HCT116 (cell line): ENCODE measurements around the gene NKX1-1. TPM values are rescaled to one million over a fixed set of nuclear protein-coding genes. Genes with fewer than 3 reads are reported as not detected.

Experiments
- ATAC-seq: fragments of 200-7000 bp; cut with Tn5 transposase; 2 replicates; pipeline ENCODE4 v1.9.1; 2020; ENCODE audit warnings: mild to moderate bottlenecking, moderate library complexity
- BruUV-seq: library from RNA; stranded (reverse); fragments of 400-500 nt; replicated peaks from 2 replicates; lab custom pipeline; 2021; lab: Mats Ljungman, UMichigan
- CTCF ChIA-PET: fragments of 300-600 bp; sonication (Branson Sonifier 250); formaldehyde crosslinking; loops from one replicate; lab custom pipeline; 2021; ENCODE audit warnings: antibody characterized with exemption; lab: Charles Lee
- POLR2A ChIA-PET: fragments of 300-600, 350-600 bp; sonication (Branson Sonifier 250); formaldehyde crosslinking; loops from one replicate; lab custom pipeline; 2021; ENCODE audit warnings: antibody characterized with exemption; lab: Charles Lee
- RAD21 ChIA-PET, 2 experiments: fragments of 300-600 bp; sonication (Branson Sonifier 250); formaldehyde crosslinking; loops; one replicate each; lab custom pipeline; 2023; ENCODE audit warnings: low total read pairs in 2 of 2; ENCODE audit not compliant: uncharacterized antibody in 2 of 2, unreplicated experiment in 2 of 2, low non-redundant PET in 1 of 2; lab: Charles Lee
- DNase-seq: peaks from one replicate; pipeline ENCODE4 v3.0.0-alpha.2; 2010; ENCODE audit warnings: low read depth, low spot score
- H2AFZ ChIP-seq: fragments of 200-600 bp; shearing (Covaris generic), sonication (generic); 2 replicates; pipeline ENCODE4 v1.6.1; 2017; ENCODE audit warnings: low read depth, mixed run types, mixed read lengths, antibody characterized with exemption, low read length; ENCODE audit not compliant: poor library complexity, severe bottlenecking
- H3K27ac ChIP-seq: 2 replicates; pipeline ENCODE4 v1.5.1; 2012; ENCODE audit warnings: low read depth, low read length
- H3K27me3 ChIP-seq: fragments of 200-600 bp; sonication (generic); 2 replicates; pipeline ENCODE4 v1.6.1; 2016; ENCODE audit warnings: mixed run types, low read length, mixed read lengths; ENCODE audit not compliant: insufficient read depth
- H3K36me3 ChIP-seq, 2 experiments: fragments of 200-500 bp in 1 of 2; fragments of 200-600 bp in 1 of 2; sonication (Bioruptor generic) in 1 of 2; sonication (generic) in 1 of 2; 2 replicates each; pipeline versions ENCODE4 v1.5.1 to v1.6.1; 2014 to 2016; ENCODE audit warnings: low read length in 2 of 2, inconsistent platforms in 1 of 2, mixed read lengths in 1 of 2, mixed run types in 1 of 2; ENCODE audit not compliant: insufficient read depth in 2 of 2, control insufficient read depth in 1 of 2
- H3K4me1 ChIP-seq, 2 experiments: fragments of 200-600 bp in 1 of 2; sonication (generic) in 1 of 2; 2 replicates each; pipeline versions ENCODE4 v1.5.1 to v1.6.1; 2012 to 2017; ENCODE audit warnings: low read length in 2 of 2, inconsistent platforms in 1 of 2, mild to moderate bottlenecking in 1 of 2, mixed read lengths in 1 of 2, mixed run types in 1 of 2, moderate library complexity in 1 of 2; ENCODE audit not compliant: insufficient read depth in 2 of 2, control insufficient read depth in 1 of 2
- H3K4me2 ChIP-seq: fragments of 200-600 bp; sonication (generic); 2 replicates; pipeline ENCODE4 v1.6.1; 2017; ENCODE audit warnings: mixed run types, low read length, mixed read lengths
- H3K4me3 ChIP-seq, 2 experiments: fragments of 200-600 bp in 1 of 2; sonication (generic) in 1 of 2; replicated peaks in 1 of 2; 2 replicates each; pipeline ENCODE4 v1.5.1; 2011 to 2016; ENCODE audit warnings: low read length in 2 of 2, control low read depth in 1 of 2, low read depth in 1 of 2, mild to moderate bottlenecking in 1 of 2, mixed read lengths in 1 of 2, mixed run types in 1 of 2
- H3K79me2 ChIP-seq: fragments of 200-600 bp; sonication (generic); 2 replicates; pipeline ENCODE4 v1.6.1; 2017; ENCODE audit warnings: mild to moderate bottlenecking, mixed run types, low read length, moderate library complexity, mixed read lengths; ENCODE audit not compliant: insufficient read depth
- H3K9ac ChIP-seq: fragments of 200-600 bp; sonication (generic); 2 replicates; pipeline ENCODE4 v1.6.1; 2016; ENCODE audit warnings: low read length, mixed read lengths
- H3K9me2 ChIP-seq: fragments of 200-600 bp; sonication (generic), shearing (Covaris generic); 2 replicates; pipeline ENCODE4 v1.6.1; 2017; ENCODE audit warnings: mixed run types, mild to moderate bottlenecking, moderate library complexity; ENCODE audit not compliant: insufficient read depth
- H3K9me3 ChIP-seq, 2 experiments: fragments of 200-500 bp in 1 of 2; fragments of 200-600 bp in 1 of 2; sonication (Bioruptor generic) in 1 of 2; sonication (generic) in 1 of 2; 2 replicates each; pipeline ENCODE4 v1.6.1; 2014 to 2017; ENCODE audit warnings: low read length in 2 of 2, mixed read lengths in 2 of 2, inconsistent platforms in 1 of 2, low read depth in 1 of 2, mild to moderate bottlenecking in 1 of 2, mixed run types in 1 of 2, moderate library complexity in 1 of 2; ENCODE audit not compliant: control insufficient read depth in 1 of 2, insufficient read depth in 1 of 2
- H4K20me1 ChIP-seq: fragments of 200-600 bp; sonication (generic), shearing (Covaris generic); 2 replicates; pipeline ENCODE4 v1.6.1; 2017; ENCODE audit warnings: mixed run types, mild to moderate bottlenecking, moderate library complexity; ENCODE audit not compliant: insufficient read depth
- CEBPB ChIP-seq: IDR thresholded peaks from 2 replicates; pipeline ENCODE4 v1.6.1; 2012; ENCODE audit warnings: low read depth
- YY1 ChIP-seq: IDR thresholded peaks from 2 replicates; pipeline ENCODE4 v1.6.1; 2011; ENCODE audit warnings: low read length, low read depth, moderate library complexity, mild to moderate bottlenecking; ENCODE audit not compliant: insufficient replicate concordance; ENCODE audit errors: extremely low read depth
- ZNF274 ChIP-seq: fragments of 200-500 bp; sonication (Bioruptor generic); IDR thresholded peaks from 2 replicates; pipeline ENCODE4 v1.6.1; 2014; ENCODE audit warnings: mild to moderate bottlenecking, low read depth, low read length, inconsistent platforms
- intact Hi-C: fragments of 100-400 bp; cut with micrococcal nuclease; formaldehyde crosslinking; loops from 2 replicates; pipeline ENCODE4 v1.10.0; 2022
- total RNA-seq: library from RNA; stranded (reverse); gene quantifications from one replicate; pipeline ENCODE4 v1.2.1, GENCODE V29; 2021; ENCODE audit not compliant: unreplicated experiment
- TF ChIP-seq, protein P1 (sequence below): IDR thresholded peaks from 2 replicates; pipeline ENCODE4 v1.6.1; 2012; ENCODE audit warnings: low read depth
- TF ChIP-seq, protein P2 (sequence below): IDR thresholded peaks from 2 replicates; pipeline ENCODE4 v1.6.1; 2011; ENCODE audit warnings: mild to moderate bottlenecking, low read length, moderate library complexity; ENCODE audit not compliant: insufficient replicate concordance; ENCODE audit errors: extremely low read depth

The NKX1-1 gene
- total RNA-seq, 1 experiment from 2014 or later: not detected

DNA sequence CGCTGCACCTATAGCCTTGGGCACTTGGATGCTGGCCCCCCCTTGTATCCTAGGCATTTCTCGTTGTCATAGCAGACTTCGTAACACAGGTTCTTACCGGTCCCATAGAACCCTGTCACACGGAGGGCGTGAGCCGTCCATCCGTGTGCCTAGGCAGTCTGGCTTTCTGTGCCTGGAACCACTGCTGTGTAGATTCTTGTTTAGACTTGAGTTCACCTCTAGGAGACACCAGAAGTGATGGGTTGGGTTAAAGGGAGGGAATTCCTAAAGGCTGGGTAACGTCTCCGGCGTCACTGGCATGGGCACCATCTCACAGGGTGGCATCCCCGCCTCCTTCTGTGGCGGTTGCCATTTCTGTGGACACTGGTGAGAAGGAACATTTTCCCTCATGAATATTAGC is 13.5 kb upstream of the NKX1-1 start:
- Histone ChIP-seq H3K9ac (no peak overlapping the region), H2AFZ (no peak overlapping the region), H3K4me2 (no peak overlapping the region), H3K9me2 (no peaks in the 10 kb centered on the region), H3K27me3 (peaks cover 26% of the 10 kb centered on the region), H3K27ac (no peak overlapping the region), H3K79me2 (no peaks in the 10 kb centered on the region), H3K9me3 (no peaks in the 10 kb centered on the region), H3K4me3 (no peak overlapping the region), H3K4me1 (no peaks in the 10 kb centered on the region), H3K36me3 (no peaks in the 10 kb centered on the region), H4K20me1 (no peaks in the 10 kb centered on the region)
- BruUV-seq: no TSS peak
- ATAC-seq: no peak
- CTCF ChIA-PET: no interaction called here
- no peak for DNase-seq
- intact Hi-C loops: no loop called here
- POLR2A ChIA-PET: no interaction called here
- RAD21 ChIA-PET: interaction anchor here in 1 of 2 experiments (0.9 kb wide), 1 partner anchor 64 kb away, joined by 3 read pairs; no protein-coding TSS in a partner anchor
- TF ChIP-seq, protein P1, sequence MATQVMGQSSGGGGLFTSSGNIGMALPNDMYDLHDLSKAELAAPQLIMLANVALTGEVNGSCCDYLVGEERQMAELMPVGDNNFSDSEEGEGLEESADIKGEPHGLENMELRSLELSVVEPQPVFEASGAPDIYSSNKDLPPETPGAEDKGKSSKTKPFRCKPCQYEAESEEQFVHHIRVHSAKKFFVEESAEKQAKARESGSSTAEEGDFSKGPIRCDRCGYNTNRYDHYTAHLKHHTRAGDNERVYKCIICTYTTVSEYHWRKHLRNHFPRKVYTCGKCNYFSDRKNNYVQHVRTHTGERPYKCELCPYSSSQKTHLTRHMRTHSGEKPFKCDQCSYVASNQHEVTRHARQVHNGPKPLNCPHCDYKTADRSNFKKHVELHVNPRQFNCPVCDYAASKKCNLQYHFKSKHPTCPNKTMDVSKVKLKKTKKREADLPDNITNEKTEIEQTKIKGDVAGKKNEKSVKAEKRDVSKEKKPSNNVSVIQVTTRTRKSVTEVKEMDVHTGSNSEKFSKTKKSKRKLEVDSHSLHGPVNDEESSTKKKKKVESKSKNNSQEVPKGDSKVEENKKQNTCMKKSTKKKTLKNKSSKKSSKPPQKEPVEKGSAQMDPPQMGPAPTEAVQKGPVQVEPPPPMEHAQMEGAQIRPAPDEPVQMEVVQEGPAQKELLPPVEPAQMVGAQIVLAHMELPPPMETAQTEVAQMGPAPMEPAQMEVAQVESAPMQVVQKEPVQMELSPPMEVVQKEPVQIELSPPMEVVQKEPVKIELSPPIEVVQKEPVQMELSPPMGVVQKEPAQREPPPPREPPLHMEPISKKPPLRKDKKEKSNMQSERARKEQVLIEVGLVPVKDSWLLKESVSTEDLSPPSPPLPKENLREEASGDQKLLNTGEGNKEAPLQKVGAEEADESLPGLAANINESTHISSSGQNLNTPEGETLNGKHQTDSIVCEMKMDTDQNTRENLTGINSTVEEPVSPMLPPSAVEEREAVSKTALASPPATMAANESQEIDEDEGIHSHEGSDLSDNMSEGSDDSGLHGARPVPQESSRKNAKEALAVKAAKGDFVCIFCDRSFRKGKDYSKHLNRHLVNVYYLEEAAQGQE: no peak
- TF ChIP-seq CEBPB (no peak), ZNF274 (no peak), YY1 (no peak)
- TF ChIP-seq, protein P2, sequence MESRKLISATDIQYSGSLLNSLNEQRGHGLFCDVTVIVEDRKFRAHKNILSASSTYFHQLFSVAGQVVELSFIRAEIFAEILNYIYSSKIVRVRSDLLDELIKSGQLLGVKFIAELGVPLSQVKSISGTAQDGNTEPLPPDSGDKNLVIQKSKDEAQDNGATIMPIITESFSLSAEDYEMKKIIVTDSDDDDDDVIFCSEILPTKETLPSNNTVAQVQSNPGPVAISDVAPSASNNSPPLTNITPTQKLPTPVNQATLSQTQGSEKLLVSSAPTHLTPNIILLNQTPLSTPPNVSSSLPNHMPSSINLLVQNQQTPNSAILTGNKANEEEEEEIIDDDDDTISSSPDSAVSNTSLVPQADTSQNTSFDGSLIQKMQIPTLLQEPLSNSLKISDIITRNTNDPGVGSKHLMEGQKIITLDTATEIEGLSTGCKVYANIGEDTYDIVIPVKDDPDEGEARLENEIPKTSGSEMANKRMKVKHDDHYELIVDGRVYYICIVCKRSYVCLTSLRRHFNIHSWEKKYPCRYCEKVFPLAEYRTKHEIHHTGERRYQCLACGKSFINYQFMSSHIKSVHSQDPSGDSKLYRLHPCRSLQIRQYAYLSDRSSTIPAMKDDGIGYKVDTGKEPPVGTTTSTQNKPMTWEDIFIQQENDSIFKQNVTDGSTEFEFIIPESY: no peak
